ENCODE results near the gene MAN1A1. TPM values are rescaled to one million over a fixed set of nuclear protein-coding genes. Genes with fewer than 3 reads are reported as not detected.
"Not testable (repeated sequence)": the region's sequence is repeated elsewhere in the genome, so short reads cannot be mapped to it uniquely, and the experiment has no call there.

The MAN1A1 gene
- total RNA-seq, 1 experiment from 2014 or later = 15.4 TPM

DNA sequence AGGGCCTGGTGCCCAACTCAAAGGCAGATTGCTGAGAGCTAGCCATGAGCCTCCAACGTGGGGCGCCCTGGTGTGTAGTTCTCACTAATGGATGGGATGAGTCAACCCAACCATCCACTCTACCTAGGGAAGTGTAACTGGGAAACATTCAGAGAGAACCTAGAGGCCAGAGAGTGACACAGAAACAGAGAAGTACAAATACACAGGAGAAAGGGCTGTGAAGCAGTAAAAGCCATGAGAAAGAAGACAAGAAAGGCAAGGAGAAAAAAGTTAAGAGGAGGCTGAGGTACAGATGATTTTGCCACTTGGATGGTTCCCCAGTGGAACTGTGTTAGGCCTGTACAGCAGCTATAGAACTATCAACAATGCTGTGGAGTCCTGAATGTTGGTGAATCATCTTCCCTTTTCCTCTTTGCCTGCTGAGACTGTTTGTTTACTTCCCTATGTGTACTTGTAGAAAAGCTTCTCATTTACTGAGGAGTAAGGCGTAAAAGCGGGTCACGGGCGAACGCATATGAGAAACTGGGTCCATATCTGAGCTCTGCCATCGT, 39.0 kb downstream of the MAN1A1 start:
- Histone ChIP-seq H3K36me3 (no peaks in the 10 kb centered on the region), H3K27ac (no peak overlapping the region), H3K4me3 (no peak overlapping the region), H3K27me3 (no peaks in the 10 kb centered on the region), H3K9me3 (replicated peaks) (no peaks in the 10 kb centered on the region), H3K4me1 (no peaks in the 10 kb centered on the region)
- DNase-seq = no peak

DNA sequence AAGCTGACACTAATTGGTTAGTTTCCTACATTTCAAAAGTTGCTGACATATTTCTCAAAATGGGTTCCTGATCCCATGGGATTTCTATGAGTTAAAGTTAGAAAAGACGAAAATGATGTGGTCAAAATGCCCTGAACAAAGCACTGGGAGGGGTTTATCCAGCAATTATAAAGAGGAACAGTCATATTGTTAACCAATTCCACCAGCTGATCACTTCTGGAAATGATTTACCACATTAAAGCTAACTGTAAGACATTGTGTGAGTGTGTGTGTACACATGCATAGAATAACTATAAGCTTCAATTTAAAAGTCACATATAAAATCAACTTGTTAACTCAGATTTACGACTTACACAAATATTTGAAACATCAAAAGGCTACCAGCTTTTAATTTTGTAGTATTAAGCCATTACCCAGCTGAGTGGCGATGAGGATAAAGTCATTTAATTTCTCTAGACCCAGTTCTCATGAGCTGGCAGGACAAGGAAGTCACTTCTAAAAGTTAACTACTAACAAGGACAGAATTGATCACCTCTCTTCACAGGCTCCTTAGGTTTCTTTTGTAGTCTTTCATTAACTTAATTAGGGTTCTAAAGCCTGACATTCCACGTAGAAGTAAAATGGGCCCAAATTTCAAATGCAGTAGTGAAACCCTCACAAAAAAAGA, 40.4 kb downstream of the MAN1A1 start:
- H3K36me3 ChIP-seq = no peaks in the 10 kb centered on the region
- no peak overlapping the region for H3K4me3 ChIP-seq
- no peak for DNase-seq
- no peaks in the 10 kb centered on the region for H3K4me1 ChIP-seq
- H3K27me3 ChIP-seq = no peaks in the 10 kb centered on the region
- no peaks in the 10 kb centered on the region for H3K9me3 ChIP-seq (replicated peaks)
- no peak overlapping the region for H3K27ac ChIP-seq

DNA sequence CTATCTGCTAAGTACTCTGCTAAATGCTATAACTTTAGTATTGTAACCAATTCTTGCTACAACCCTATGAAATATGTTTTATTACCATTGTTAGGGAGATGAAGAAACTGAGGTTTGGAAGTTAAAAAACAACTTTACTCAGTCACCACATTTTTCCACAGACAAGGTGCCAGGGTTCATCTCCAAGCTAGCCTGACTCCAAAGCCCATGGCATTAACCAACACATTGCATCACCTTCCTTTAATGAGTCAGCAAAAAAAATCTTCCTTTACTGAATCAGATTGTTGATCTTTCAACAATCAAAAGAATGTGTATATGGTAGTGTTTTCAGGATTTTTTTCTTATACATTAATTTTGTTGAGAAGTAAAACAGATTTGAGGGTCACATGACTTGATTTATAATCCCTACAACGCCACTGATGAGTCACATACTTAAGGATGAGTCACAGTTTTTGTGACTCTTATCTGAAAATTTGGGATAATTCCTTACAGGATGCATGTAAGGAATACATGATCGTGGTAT, 41.5 kb downstream of the MAN1A1 start:
- no peak overlapping the region for H3K4me3 ChIP-seq
- no peaks in the 10 kb centered on the region for H3K4me1 ChIP-seq
- no peaks in the 10 kb centered on the region for H3K36me3 ChIP-seq
- no peak overlapping the region for H3K27ac ChIP-seq
- no peaks in the 10 kb centered on the region for H3K9me3 ChIP-seq (replicated peaks)
- DNase-seq = no peak
- no peaks in the 10 kb centered on the region for H3K27me3 ChIP-seq

DNA sequence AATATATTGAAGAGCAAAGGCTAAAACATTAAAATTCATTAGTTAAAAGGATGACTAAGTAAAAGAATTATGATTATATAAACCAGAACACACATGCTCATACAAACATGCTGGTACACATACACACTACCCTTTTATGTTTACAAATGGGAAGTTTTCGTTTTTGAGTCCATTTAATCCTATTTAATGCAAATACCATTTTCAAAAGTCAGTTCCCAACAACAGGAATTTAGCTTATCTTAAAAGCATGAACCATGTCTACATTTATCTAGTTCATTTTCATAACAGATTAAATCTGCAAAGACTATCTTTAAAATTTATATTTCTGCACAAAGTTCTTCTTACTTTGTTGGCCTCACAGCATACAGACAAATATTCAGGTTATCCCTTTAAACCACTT, 42.5 kb downstream of the MAN1A1 start:
- H3K27me3 ChIP-seq = no peaks in the 10 kb centered on the region
- H3K27ac ChIP-seq = no peak overlapping the region
- DNase-seq = no peak
- no peak overlapping the region for H3K4me3 ChIP-seq
- H3K9me3 ChIP-seq (replicated peaks) = no peaks in the 10 kb centered on the region
- H3K36me3 ChIP-seq = no peaks in the 10 kb centered on the region
- no peaks in the 10 kb centered on the region for H3K4me1 ChIP-seq

DNA sequence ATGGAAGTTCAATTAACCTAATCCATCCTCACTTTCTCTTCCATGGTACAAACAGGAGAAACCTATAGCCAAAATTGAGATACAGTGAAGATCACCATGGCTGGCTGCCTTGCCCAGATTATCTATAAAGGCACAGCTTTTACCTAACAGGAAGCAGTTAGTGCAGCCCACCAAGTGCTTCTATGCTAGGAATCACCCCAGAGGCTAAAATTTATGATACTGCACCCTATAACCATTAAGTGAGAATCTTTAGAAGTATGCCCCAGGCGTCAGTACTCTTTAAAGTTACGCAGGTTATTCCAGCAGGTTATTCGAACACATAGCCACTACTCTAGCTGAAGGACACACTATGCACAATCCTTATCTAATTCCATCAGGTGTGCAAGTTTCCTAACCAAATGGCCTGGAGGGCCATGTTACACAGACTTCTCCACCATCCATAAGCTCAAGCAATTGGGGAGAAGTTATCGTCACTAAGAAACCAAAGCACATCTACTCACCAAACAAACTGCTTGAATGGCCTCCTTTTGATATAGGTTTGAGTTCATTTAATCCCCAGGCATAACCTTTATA, 43.1 kb downstream of the MAN1A1 start:
- no peaks in the 10 kb centered on the region for H3K9me3 ChIP-seq (replicated peaks)
- H3K36me3 ChIP-seq = no peaks in the 10 kb centered on the region
- no peaks in the 10 kb centered on the region for H3K4me1 ChIP-seq
- DNase-seq = no peak
- H3K27me3 ChIP-seq = no peaks in the 10 kb centered on the region
- H3K4me3 ChIP-seq = no peak overlapping the region
- no peak overlapping the region for H3K27ac ChIP-seq

DNA sequence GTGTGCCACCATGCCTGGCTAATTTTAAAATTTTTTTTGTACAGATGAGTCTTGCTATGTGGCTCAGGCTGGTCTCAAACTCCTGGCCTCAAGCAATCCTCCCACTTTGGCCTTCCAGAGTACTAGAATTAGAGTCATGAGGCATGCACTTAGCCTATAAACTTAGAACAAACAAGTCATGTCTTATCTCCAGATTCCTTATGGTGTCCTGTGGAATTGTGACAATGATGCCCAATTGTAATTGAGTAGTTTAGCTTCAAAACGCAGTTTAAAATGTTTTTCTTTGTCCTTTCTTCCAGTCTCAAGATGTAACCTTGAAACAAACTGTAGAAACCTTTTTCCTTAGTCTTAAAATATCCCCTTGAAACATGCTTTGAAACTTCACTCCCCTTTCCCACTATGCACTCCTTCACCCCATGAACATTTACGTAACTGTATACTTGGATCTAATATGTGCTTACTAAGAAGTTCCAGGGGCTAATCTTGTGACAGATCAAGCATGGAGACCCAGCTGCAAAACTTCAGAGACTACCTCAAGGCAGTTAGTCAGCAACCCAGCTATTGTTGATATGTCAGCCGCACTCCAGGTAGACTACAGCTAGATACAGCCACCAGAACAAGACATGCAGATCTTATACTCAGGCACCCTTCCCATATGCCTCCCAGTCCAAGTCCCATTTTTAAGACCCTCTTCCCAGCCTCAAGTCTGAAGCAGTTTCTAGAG, 46.2 kb downstream of the MAN1A1 start:
- Histone ChIP-seq H3K9me3 (replicated peaks) (no peaks in the 10 kb centered on the region), H3K4me3 (no peak overlapping the region), H3K27ac (no peak overlapping the region), H3K36me3 (no peaks in the 10 kb centered on the region), H3K27me3 (no peaks in the 10 kb centered on the region), H3K4me1 (no peaks in the 10 kb centered on the region)
- DNase-seq = no peak

DNA sequence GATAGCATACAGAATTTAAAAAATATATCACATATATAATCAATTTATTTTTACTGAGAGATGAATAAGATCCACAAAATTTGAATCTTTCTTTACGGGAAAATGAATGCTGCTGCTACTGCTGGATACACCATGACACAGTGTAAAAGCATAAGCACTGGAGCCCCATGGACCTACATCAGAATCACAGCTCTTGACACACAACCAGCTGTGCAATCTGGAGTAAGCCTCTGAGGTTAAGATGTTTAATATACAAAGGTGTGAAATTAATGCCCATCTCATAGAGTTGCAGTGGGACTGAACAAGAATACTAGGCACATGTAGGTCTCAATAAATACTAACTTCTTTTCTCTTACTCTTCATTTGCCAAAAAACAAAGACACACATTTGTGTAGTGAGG, 48.1 kb downstream of the MAN1A1 start:
- H3K27me3 ChIP-seq = no peaks in the 10 kb centered on the region
- H3K36me3 ChIP-seq = no peaks in the 10 kb centered on the region
- no peak for DNase-seq
- H3K9me3 ChIP-seq (replicated peaks) = no peaks in the 10 kb centered on the region
- no peaks in the 10 kb centered on the region for H3K4me1 ChIP-seq
- H3K4me3 ChIP-seq = no peak overlapping the region
- H3K27ac ChIP-seq = no peak overlapping the region

DNA sequence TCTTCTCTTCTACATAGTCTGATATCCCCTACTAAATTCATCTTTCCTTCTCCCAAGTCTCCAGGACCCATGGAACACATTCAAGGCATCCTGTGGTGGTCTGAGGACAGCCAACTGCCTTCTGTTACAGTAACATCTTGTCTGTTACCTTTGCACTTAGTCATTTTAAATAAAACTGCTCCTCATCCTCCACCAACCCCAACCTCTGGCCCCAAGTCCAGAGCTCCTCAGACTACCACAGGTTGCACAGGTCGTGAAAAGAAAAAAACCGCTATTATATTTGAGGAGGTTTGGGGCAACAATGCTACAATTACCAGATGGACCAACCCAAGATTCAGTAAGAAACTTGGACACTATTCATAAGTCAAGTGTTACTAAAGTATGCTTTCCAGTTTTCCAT, 49.9 kb downstream of the MAN1A1 start:
- Histone ChIP-seq H3K27ac (no peak overlapping the region), H3K9me3 (replicated peaks) (no peaks in the 10 kb centered on the region), H3K27me3 (no peaks in the 10 kb centered on the region), H3K4me3 (no peak overlapping the region), H3K36me3 (no peaks in the 10 kb centered on the region), H3K4me1 (no peaks in the 10 kb centered on the region)
- DNase-seq = no peak

DNA sequence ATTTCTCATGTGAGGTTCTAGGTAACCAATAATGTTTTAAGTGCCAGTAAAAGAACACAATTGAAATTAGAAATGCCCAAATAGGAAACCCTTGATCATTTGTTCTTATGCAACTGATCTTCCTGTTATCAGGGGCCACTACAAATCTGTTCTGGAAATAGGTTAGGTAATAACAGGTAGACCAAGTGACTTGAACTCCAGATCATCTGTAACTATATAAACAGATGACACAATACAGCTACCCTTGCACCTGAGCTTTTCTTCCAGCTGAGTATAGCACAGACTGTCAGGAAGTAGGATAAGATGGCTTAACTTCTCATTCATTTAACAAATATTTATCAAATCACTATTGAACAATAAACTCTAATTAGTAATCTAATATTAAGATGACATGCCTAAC, 52.5 kb downstream of the MAN1A1 start:
- Histone ChIP-seq H3K36me3 (no peaks in the 10 kb centered on the region), H3K4me3 (no peak overlapping the region), H3K27me3 (no peaks in the 10 kb centered on the region), H3K27ac (no peak overlapping the region), H3K4me1 (no peaks in the 10 kb centered on the region), H3K9me3 (replicated peaks) (no peaks in the 10 kb centered on the region)
- DNase-seq = no peak

DNA sequence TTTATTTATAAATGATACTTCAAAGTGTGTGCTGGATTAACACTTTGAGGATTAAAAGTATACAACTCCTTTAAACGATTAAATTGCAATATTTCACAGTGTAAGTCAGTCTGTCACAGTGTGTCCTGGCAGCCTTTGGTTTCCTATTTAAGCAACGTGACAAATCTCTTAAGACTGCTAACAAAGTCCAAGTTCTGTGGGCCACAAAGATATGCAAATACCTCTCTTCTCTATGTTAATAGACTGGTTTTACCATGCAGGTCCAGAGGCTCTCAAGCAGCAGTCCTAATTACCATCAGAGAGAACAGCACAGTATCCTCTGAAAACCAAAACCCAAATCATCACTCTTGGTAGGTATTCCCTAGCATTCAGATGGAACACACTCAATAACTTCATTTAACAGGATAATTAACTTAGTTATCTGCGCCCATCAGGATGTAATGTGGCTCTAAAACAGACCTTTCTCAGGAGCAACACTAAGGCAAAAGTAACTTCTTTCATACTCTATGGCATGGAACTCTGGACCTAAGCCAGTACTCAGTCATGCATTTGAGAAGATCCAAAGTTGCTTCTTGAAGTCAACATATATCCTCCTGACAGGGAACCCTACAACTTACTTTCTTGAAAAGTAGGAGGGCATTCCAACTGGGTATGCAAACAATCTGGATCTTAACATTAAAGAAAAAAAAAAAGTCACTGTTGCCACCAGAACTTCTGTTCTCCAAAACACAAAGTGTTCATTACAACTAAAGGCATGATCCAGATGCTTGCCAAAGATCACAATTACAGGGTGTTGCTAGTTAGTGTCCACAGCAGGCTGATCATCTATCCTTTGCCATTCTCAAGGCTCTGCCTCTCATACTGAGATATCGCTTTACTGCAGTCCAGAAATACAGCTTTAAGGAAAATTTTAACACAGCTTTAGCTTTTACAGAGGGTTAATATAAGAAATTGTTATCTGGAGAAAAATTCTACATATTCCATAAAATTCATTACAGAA, 53.2 kb downstream of the MAN1A1 start:
- H3K9me3 ChIP-seq (replicated peaks) = no peaks in the 10 kb centered on the region
- H3K4me3 ChIP-seq = no peak overlapping the region
- H3K36me3 ChIP-seq = no peaks in the 10 kb centered on the region
- H3K27me3 ChIP-seq = no peaks in the 10 kb centered on the region
- no peaks in the 10 kb centered on the region for H3K4me1 ChIP-seq
- no peak for DNase-seq
- no peak overlapping the region for H3K27ac ChIP-seq

DNA sequence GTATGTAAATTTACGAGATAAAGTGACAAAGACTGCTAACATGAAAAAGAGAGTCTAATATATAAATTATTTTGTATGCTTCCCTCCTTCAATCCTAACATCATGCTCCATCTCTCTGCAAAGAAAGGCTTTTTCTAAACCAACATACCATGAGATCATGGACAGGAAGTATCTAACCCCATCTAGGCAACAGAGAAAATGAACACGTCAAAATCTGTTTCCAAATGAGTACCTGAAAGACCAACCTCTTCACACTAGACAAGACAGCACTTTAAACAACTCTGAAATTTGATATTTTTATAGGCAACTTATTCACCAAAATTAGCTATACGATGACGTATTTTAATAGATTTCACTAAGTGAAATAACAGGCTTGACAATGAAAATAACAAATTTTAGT, 54.6 kb downstream of the MAN1A1 start:
- Histone ChIP-seq H3K4me1 (no peaks in the 10 kb centered on the region), H3K36me3 (no peaks in the 10 kb centered on the region), H3K4me3 (no peak overlapping the region), H3K9me3 (replicated peaks) (no peaks in the 10 kb centered on the region), H3K27me3 (no peaks in the 10 kb centered on the region), H3K27ac (no peak overlapping the region)
- DNase-seq = no peak

DNA sequence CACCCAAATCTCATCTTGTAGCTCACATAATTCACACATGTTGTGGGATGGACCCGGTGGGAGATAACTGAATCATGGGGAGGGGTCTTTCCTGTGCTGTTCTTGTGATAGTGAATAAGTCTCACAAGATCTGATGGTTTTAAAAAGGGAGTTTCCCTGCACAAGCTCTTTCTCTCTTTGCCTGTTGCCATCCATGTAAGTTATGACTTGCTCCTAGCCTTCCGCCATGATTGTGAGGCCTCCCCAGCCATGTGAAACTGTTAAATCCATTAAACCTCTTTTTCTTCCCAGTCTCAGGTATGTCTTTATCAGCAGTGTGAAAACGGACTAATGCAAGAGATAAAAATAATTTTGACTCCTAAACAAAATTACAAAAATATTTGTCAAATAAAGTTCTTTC, 58.5 kb downstream of the MAN1A1 start:
- not testable (repeated sequence) for H3K27ac ChIP-seq; DNase-seq; H3K4me3 ChIP-seq; H3K27me3 ChIP-seq; H3K4me1 ChIP-seq; H3K36me3 ChIP-seq; H3K9me3 ChIP-seq (replicated peaks)

DNA sequence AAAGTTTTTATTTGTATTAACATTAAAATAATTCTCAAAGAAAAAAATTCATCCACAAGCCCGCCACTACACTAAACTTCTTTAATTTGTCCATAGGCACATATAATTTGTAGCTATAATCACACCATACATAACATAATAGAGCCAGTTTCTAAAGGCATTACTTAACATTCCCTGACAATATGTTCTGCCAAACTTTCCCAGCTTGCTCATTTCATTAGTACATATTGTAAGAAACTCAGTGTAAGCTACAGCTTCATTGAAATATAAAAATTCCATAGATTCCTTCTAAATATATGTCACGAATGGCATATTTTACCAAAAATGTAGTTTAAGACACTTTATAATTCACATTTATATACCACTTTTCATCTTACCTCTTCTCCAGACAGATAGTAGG, 59.3 kb downstream of the MAN1A1 start:
- no peaks in the 10 kb centered on the region for H3K9me3 ChIP-seq (replicated peaks)
- DNase-seq = no peak
- H3K27me3 ChIP-seq = no peaks in the 10 kb centered on the region
- H3K4me1 ChIP-seq = no peaks in the 10 kb centered on the region
- no peaks in the 10 kb centered on the region for H3K36me3 ChIP-seq
- no peak overlapping the region for H3K27ac ChIP-seq
- H3K4me3 ChIP-seq = no peak overlapping the region

DNA sequence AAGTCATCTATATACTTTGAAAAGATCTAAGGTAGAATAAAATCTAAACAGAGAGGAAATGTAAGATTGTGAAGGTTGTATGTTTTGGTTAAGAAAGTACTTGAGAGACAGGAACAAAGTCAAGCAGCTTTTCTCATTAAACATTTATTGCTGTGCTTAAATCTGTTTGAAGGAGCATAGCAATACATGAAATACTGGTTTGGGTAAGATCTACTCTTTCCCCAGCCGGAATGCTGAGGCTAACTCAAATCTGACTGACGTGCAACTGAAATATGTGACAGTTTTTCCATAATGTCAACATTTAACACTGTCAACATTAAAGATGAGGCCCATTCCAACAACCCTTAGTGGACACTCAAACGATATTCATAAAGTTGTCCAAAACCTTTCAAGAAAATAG, 59.9 kb downstream of the MAN1A1 start:
- no peak for DNase-seq
- no peaks in the 10 kb centered on the region for H3K4me1 ChIP-seq
- no peak overlapping the region for H3K27ac ChIP-seq
- H3K9me3 ChIP-seq (replicated peaks) = no peaks in the 10 kb centered on the region
- H3K27me3 ChIP-seq = no peaks in the 10 kb centered on the region
- H3K36me3 ChIP-seq = no peaks in the 10 kb centered on the region
- no peak overlapping the region for H3K4me3 ChIP-seq

Data from SJCRH30 (cell line).